ENCODE data around the gene SORCS2.

DNA sequence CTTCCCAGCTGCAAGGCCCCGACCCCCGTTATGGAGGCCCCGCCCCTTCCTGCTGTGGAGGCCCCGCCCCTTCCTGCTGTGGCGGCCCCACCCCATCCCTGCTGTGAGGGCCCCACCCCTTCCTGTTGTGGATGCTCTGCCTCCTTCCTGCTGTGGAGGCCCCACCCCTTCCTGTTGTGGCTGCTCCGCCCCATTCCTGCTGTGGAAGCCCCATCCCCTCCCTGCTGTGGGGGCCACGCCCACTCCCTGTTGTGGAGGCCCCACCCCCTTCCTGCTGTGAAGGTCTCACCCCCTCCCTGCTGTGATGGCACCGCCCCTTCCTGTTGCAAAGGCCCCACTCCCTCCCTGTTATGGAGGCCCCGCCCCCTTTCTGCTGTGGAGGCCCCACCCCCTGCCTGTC, 347.3 kb downstream of the SORCS2 start:
- TF ChIP-seq POLR2AphosphoS5 (IDR thresholded peaks at IDR 0.05) = no peak
- TF ChIP-seq, protein P1, sequence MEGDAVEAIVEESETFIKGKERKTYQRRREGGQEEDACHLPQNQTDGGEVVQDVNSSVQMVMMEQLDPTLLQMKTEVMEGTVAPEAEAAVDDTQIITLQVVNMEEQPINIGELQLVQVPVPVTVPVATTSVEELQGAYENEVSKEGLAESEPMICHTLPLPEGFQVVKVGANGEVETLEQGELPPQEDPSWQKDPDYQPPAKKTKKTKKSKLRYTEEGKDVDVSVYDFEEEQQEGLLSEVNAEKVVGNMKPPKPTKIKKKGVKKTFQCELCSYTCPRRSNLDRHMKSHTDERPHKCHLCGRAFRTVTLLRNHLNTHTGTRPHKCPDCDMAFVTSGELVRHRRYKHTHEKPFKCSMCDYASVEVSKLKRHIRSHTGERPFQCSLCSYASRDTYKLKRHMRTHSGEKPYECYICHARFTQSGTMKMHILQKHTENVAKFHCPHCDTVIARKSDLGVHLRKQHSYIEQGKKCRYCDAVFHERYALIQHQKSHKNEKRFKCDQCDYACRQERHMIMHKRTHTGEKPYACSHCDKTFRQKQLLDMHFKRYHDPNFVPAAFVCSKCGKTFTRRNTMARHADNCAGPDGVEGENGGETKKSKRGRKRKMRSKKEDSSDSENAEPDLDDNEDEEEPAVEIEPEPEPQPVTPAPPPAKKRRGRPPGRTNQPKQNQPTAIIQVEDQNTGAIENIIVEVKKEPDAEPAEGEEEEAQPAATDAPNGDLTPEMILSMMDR (IDR thresholded peaks at IDR 0.05) = no peak
